ENCODE measurements around the gene HHIP.

GRCh38 chr4:144696376-144696775 lies 50.4 kb downstream of the HHIP start:
- TF ChIP-seq CTCF (IDR thresholded peaks at IDR 0.05) (no peak), POLR2A (IDR thresholded peaks at IDR 0.05) (no peak)
